HG03025 (cell line): ENCODE results near the gene PIEZO2.

ENCODE experiments used
- ATAC-seq: cut with Tn5 transposase; IDR thresholded peaks from one replicate; pipeline ENCODE4 v1.9.1; 2021; ENCODE audit warnings: mild to moderate bottlenecking, moderate library complexity; ENCODE audit not compliant: unreplicated experiment, low FRiP score

The PIEZO2 gene

GRCh38 chr18:10767658-10768057, 381.7 kb downstream of the PIEZO2 start:
- no peak for ATAC-seq

GRCh38 chr18:10760986-10761385, 388.4 kb downstream of the PIEZO2 start:
- no peak for ATAC-seq

DNA sequence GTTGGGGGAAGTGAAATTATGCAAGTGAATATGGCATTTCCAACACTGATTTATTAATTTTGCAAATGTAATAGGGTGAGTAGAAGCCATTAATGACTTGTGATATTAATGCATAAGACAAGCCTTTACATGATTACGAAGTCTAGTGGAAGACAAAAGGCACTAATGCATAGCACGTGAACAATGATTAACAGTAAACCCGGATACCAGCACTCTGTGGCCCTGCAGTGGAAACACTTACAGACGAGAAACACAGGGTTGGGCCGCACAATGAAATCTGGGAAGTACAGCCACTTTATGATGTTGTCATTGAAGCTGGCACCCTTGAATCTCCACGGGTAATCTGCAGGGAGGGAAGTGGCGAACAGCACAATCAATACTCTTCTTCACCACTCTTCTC, 390.1 kb downstream of the PIEZO2 start:
- ATAC-seq = no peak

- ATAC-seq = no peak
Observed at GRCh38 chr18:10757946-10758345, 391.4 kb downstream of the PIEZO2 start.

GRCh38 chr18:10757349-10757748, 392.0 kb downstream of the PIEZO2 start:
- no peak for ATAC-seq

- no peak for ATAC-seq
Observed at GRCh38 chr18:10755855-10756254, 393.5 kb downstream of the PIEZO2 start.

- no peak for ATAC-seq
Observed at GRCh38 chr18:10754128-10754527, 395.2 kb downstream of the PIEZO2 start.

GRCh38 chr18:10752382-10752781, 397.0 kb downstream of the PIEZO2 start:
- ATAC-seq = no peak

DNA sequence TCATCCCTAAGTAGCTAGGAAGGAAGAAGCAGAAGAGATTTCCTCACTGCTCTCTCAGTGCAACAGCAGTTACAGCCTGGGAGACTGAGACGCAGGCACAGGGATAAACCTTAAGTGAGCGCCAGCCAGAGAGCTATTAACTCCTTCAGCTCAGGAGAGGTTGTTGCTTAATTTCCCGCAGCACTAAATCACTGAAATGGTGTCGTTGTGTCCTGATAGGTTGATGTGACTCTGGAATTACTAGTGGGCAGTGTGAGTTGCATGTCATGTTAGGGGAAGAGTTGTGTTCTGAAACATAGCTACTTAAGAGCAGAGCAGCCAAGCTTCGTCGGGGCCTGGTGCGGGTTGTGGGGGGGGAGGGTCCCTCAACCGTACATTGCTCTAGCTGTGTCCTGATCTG, 397.7 kb downstream of the PIEZO2 start:
- ATAC-seq = no peak

GRCh38 chr18:10750191-10751035, 399.0 kb downstream of the PIEZO2 start:
- ATAC-seq = no peak

- ATAC-seq = no peak
Observed at GRCh38 chr18:10748641-10749040, 400.7 kb downstream of the PIEZO2 start.

- ATAC-seq = no peak
Observed at GRCh38 chr18:10745971-10746370, 403.4 kb downstream of the PIEZO2 start.

- no peak for ATAC-seq
Observed at GRCh38 chr18:10745219-10745618, 404.1 kb downstream of the PIEZO2 start.

GRCh38 chr18:10743766-10744165, 405.6 kb downstream of the PIEZO2 start:
- ATAC-seq = no peak

GRCh38 chr18:10739152-10739551, 410.2 kb downstream of the PIEZO2 start:
- no peak for ATAC-seq

- ATAC-seq = no peak
Observed at GRCh38 chr18:10736984-10737383, 412.4 kb downstream of the PIEZO2 start.

GRCh38 chr18:10732990-10733389, 416.4 kb downstream of the PIEZO2 start:
- no peak for ATAC-seq

DNA sequence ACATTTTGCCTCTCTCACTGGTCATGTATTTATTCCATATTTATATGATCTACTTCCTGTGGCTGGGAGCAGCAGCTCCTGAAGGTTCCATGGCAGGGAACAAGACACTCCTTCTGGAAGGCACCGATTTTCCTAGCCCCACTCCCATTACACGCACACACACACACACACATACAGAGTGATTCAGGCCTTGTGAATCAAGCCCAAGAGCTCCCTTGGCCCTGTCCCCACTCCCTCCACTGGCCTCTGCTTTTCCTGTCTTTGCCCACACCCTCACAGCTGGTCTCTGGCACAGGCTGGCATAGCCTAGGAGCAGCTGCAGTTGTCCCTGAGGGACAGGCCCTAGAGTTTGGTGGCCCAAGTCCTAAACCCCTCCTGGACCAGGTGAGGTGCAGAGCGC, 421.9 kb downstream of the PIEZO2 start:
- ATAC-seq = no peak

DNA sequence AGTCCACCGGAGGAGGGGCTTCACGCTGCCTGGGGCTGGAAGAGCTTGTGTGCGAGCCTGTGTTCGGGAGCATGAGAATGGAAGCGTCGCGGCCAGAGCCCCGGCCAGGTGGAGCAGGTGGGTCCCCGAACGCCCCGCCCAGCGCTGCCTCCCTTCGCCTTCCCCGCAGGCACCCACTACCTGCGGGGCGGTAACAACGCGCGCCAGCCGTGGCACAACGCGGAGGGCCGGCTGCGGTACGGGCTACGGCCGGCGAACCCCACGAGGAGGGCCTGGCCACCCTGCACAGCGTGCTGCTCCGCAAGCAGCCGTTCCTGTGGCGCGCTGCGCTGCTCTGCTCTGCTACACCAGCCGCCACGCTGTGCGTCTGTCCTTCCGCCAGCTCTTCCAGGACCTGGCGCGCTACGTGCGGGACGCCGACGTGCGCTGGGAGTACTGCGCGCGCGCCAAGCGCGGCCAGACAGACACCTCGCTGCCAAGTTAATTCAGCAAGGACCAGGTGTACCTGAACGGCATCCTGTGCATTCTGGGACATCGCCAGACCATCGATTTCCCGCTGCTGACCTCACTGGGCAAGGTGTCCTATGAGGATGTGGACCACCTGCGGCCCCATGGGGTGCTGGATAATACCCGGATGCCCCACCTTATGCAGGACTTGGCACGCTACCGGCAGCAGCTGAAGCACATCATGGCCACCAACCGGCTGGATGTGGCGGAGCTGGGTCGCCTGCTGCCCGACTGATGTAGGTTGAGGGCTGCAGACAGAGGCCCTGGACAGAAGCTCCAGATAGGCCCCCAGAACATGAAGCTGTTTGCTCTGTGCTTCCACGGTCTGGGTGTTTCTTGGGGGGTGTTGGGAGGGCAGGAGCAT, 422.9 kb downstream of the PIEZO2 start:
- ATAC-seq = no peak

DNA sequence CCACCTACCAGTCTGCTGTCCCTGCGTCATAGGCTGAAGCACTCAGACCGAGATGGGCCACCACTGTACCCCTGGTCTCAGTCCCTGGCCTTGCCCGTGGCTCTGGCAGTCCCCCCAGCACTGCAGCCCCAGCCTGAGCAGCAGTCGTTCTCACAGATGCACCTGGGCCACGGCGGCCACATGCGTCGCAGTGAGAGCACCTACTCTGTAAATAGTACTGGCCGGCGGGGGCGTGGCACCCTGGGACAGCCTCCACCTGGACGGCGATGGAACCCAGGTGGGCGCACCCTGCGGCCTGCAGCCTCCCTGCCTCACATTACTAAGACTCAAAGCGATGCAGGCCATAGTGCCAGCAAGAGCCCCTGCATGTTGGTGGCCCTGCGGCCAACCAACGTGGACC, 424.7 kb downstream of the PIEZO2 start:
- no peak for ATAC-seq

- ATAC-seq = no peak
Observed at GRCh38 chr18:10723496-10723895, 425.9 kb downstream of the PIEZO2 start.

DNA sequence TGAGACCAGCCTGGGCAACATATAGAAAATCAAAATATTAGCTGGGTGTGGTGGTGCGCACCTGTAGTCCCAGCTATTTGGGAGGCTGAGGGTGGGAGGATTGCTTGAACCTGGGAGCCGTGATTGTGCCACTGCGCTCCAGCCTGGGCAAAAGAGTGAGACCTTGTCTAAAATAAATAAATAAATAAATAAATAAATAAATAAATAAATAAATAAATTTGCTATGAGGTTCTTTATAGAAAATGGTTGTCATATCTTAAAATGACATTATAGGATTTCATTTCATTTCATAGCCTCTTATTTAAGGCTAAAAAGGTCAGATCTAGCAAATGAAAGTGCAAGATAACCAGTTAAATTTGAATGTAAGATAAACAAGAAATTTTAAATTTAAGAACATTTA, 430.6 kb downstream of the PIEZO2 start:
- ATAC-seq = no peak
